Measurements from ENCODE around the gene PPFIBP2. TPM values are rescaled to one million over a fixed set of nuclear protein-coding genes. Genes with fewer than 3 reads are reported as not detected.

The PPFIBP2 gene
- total RNA-seq, 1 donor from 2014 or later = 10.1 TPM

GRCh38 chr11:7591107-7591894, 77.5 kb downstream of the PPFIBP2 start:
- Mint-ChIP-seq H3K36me3 (ENCODE audit: low read depth) (no peaks in the 10 kb centered on the region), H3K9me3 (no peaks in the 10 kb centered on the region)

GRCh38 chr11:7591987-7592386, 78.2 kb downstream of the PPFIBP2 start:
- no peak overlapping the region for H3K27ac Mint-ChIP-seq (ENCODE audit: unreplicated experiment)
- peaks cover 29% of the 10 kb centered on the region for H3K4me1 Mint-ChIP-seq
- TF ChIP-seq CTCF (conservative IDR thresholded peaks at IDR 0.05) = no peak
- H3K36me3 Mint-ChIP-seq (ENCODE audit: low read depth) = no peaks in the 10 kb centered on the region
- H3K4me3 Mint-ChIP-seq = no peak overlapping the region
- DNase-seq (ENCODE audit: low read depth, low spot score) = no peak
- H3K9me3 Mint-ChIP-seq = no peaks in the 10 kb centered on the region
- H3K27me3 Mint-ChIP-seq (ENCODE audit: low read depth) = no peaks in the 10 kb centered on the region

More at GRCh38 chr11:7591107-7591894, 77.5 kb downstream of the PPFIBP2 start:
- Mint-ChIP-seq H3K4me1 (peaks cover 32% of the 10 kb centered on the region), H3K27ac (ENCODE audit: unreplicated experiment) (no peak overlapping the region), H3K27me3 (ENCODE audit: low read depth) (no peaks in the 10 kb centered on the region), H3K4me3 (no peak overlapping the region)
- DNase-seq (ENCODE audit: low read depth, low spot score) = no peak
- TF ChIP-seq CTCF (conservative IDR thresholded peaks at IDR 0.05) = no peak

- no peaks in the 10 kb centered on the region for H3K27me3 Mint-ChIP-seq (ENCODE audit: low read depth)
- no peak for TF ChIP-seq CTCF (conservative IDR thresholded peaks at IDR 0.05)
- H3K4me3 Mint-ChIP-seq = no peak overlapping the region
- H3K27ac Mint-ChIP-seq (ENCODE audit: unreplicated experiment) = no peak overlapping the region
- no peaks in the 10 kb centered on the region for H3K9me3 Mint-ChIP-seq
- H3K4me1 Mint-ChIP-seq = peaks cover 21% of the 10 kb centered on the region
- no peaks in the 10 kb centered on the region for H3K36me3 Mint-ChIP-seq (ENCODE audit: low read depth)
- no peak for DNase-seq (ENCODE audit: low read depth, low spot score)
Measured at GRCh38 chr11:7592711-7593110, 78.9 kb downstream of the PPFIBP2 start.

- H3K4me1 Mint-ChIP-seq = peaks cover 16% of the 10 kb centered on the region
- H3K9me3 Mint-ChIP-seq = no peaks in the 10 kb centered on the region
- H3K27me3 Mint-ChIP-seq (ENCODE audit: low read depth) = no peaks in the 10 kb centered on the region
- H3K36me3 Mint-ChIP-seq (ENCODE audit: low read depth) = no peaks in the 10 kb centered on the region
- TF ChIP-seq CTCF (conservative IDR thresholded peaks at IDR 0.05) = no peak
- no peak overlapping the region for H3K4me3 Mint-ChIP-seq
- no peak for DNase-seq (ENCODE audit: low read depth, low spot score)
- no peak overlapping the region for H3K27ac Mint-ChIP-seq (ENCODE audit: unreplicated experiment)
Measured at GRCh38 chr11:7593481-7593880, 79.7 kb downstream of the PPFIBP2 start.

GRCh38 chr11:7595016-7595866, 81.4 kb downstream of the PPFIBP2 start:
- no peak overlapping the region for H3K4me3 Mint-ChIP-seq
- peaks cover 3% of the 10 kb centered on the region for H3K36me3 Mint-ChIP-seq (ENCODE audit: low read depth)
- no peaks in the 10 kb centered on the region for H3K27me3 Mint-ChIP-seq (ENCODE audit: low read depth)
- H3K4me1 Mint-ChIP-seq = peaks cover 27% of the 10 kb centered on the region
- no peak for DNase-seq (ENCODE audit: low read depth, low spot score)
- TF ChIP-seq CTCF (conservative IDR thresholded peaks at IDR 0.05) = no peak
- H3K9me3 Mint-ChIP-seq = peaks cover 4% of the 10 kb centered on the region
- peak overlapping the region; percentile 19 for H3K27ac Mint-ChIP-seq (ENCODE audit: unreplicated experiment)
